Activated naive CD4-positive, alpha-beta T cell treated with anti-CD3 and anti-CD28 coated beads, Interleukin-2, amount 10 ng/mL, durations not matched to agents 7 days and 5 days (primary cell): Measurements from ENCODE around the gene KLHL28.

Experiments used
- CTCF ChIA-PET: fragments of 350-600 bp; sonication (Branson Sonifier 250); formaldehyde crosslinking; loops from one replicate; lab custom pipeline; 2021; ENCODE audit warnings: antibody characterized with exemption; lab: Charles Lee
- DNase-seq: peaks from one replicate; pipeline ENCODE4 v3.0.0-alpha.2; 2020
- H3K27ac Mint-ChIP-seq: one replicate; pipeline ENCODE4 v1.8.0; 2021; ENCODE audit warnings: mild to moderate bottlenecking, moderate library complexity, mixed read lengths
- H3K27me3 Mint-ChIP-seq: one replicate; pipeline ENCODE4 v1.8.0; 2021; ENCODE audit warnings: mild to moderate bottlenecking, mixed read lengths
- H3K36me3 Mint-ChIP-seq: one replicate; pipeline ENCODE4 v1.8.0; 2021; ENCODE audit warnings: mixed read lengths
- H3K4me1 Mint-ChIP-seq: one replicate; pipeline ENCODE4 v1.8.0; 2021; ENCODE audit warnings: mixed read lengths
- H3K4me3 Mint-ChIP-seq: one replicate; pipeline ENCODE4 v1.8.0; 2021; ENCODE audit warnings: mild to moderate bottlenecking, moderate library complexity, mixed read lengths
- H3K9me3 Mint-ChIP-seq: one replicate; pipeline ENCODE4 v1.8.0; 2021; ENCODE audit warnings: mixed read lengths

The KLHL28 gene

GRCh38 chr14:44961554-44962333 lies at the start of gene KLHL28, which contains the start of gene TOGARAM1:
TSS of gene KLHL28 (minus strand) at chr14:44961947. CDS start at chr14:44945928, 16,019 bp downstream.
TSS of gene TOGARAM1 (plus strand) at chr14:44962190. CDS start at chr14:44962422, 232 bp downstream.
- Mint-ChIP-seq H3K4me3 (no peak within 1 kb of the TSS), H3K36me3 (peaks cover 27% of the 10 kb centered on the region), H3K27me3 (no peaks in the 10 kb centered on the region), H3K4me1 (peaks cover 51% of the 10 kb centered on the region), H3K9me3 (peaks cover 20% of the 10 kb centered on the region), H3K27ac (no peak within 1 kb of the TSS)
- CTCF ChIA-PET = interaction anchor here (0.9 to 1.5 kb wide), 3 partner anchors 173 to 307 kb away, joined by 3 to 4 read pairs (median 4); partner anchors contain the start of gene MIS18BP1
- DNase-seq = peak; percentile 99

DNA sequence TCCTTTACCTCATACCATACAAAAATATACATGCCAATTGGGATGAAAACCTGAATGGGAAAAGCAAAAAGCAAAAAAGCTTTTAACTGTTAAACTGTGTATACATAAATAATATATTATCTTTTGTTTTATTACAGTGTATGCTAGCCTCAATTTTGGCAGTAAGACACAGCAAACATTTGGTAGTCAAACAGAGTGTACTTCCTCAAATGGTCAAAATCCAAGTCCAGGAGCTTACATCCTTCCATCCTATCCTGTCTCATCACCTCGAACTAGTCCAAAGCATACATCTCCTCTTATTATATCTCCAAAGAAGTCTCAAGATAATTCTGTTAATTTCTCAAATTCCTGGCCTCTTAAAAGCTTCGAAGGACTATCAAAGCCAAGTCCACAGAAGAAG lies 42.2 kb upstream of the KLHL28 start:
- H3K27me3 Mint-ChIP-seq = no peaks in the 10 kb centered on the region
- no peak for DNase-seq
- H3K4me1 Mint-ChIP-seq = no peaks in the 10 kb centered on the region
- H3K4me3 Mint-ChIP-seq = no peak overlapping the region
- no peak overlapping the region for H3K27ac Mint-ChIP-seq
- CTCF ChIA-PET = no interaction called here
- H3K36me3 Mint-ChIP-seq = peaks cover 6% of the 10 kb centered on the region
- no peaks in the 10 kb centered on the region for H3K9me3 Mint-ChIP-seq

DNA sequence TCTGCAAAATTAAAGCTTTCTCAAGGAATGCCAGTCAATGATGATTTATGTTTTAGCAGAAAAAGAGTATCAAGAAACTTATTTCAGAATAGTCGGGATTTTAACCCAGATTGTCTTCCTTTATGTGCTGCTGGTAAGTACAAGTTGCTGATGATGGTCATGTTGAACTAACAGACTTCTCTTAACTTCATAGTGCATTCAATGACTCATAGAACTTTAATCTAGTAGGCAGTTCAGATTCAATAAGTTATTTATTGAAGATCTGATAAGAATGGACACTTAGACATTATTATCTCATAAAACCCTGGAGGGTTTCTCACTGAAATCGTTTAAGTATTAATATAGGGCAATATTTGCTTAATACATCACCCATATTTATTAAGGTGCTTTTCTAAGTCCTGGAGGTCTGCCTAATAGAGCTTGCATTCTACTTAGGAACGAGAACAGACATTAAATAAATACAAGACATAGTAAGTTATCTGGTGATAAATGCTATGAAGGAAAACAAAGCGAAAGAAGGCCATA lies 34.1 kb upstream of the KLHL28 start:
- no peak for DNase-seq
- no peak overlapping the region for H3K27ac Mint-ChIP-seq
- no peaks in the 10 kb centered on the region for H3K9me3 Mint-ChIP-seq
- H3K4me3 Mint-ChIP-seq = no peak overlapping the region
- H3K27me3 Mint-ChIP-seq = no peaks in the 10 kb centered on the region
- CTCF ChIA-PET = no interaction called here
- H3K4me1 Mint-ChIP-seq = no peaks in the 10 kb centered on the region
- H3K36me3 Mint-ChIP-seq = peaks cover 11% of the 10 kb centered on the region

GRCh38 chr14:44995196-44995595 lies 33.4 kb upstream of the KLHL28 start:
- Mint-ChIP-seq H3K27ac (no peak overlapping the region), H3K4me1 (no peaks in the 10 kb centered on the region), H3K4me3 (no peak overlapping the region), H3K9me3 (no peaks in the 10 kb centered on the region), H3K36me3 (peaks cover 9% of the 10 kb centered on the region), H3K27me3 (no peaks in the 10 kb centered on the region)
- no peak for DNase-seq
- CTCF ChIA-PET = no interaction called here

- Mint-ChIP-seq H3K4me1 (no peaks in the 10 kb centered on the region), H3K27me3 (no peaks in the 10 kb centered on the region), H3K27ac (no peak overlapping the region), H3K9me3 (no peaks in the 10 kb centered on the region), H3K36me3 (peaks cover 2% of the 10 kb centered on the region), H3K4me3 (no peak overlapping the region)
- DNase-seq = no peak
- CTCF ChIA-PET = no interaction called here
These were observed 28.8 kb upstream of the KLHL28 start for GRCh38 chr14:44990533-44990932.

GRCh38 chr14:44989497-44990440 lies 28.0 kb upstream of the KLHL28 start:
- H3K4me1 Mint-ChIP-seq = no peaks in the 10 kb centered on the region
- peaks cover 2% of the 10 kb centered on the region for H3K36me3 Mint-ChIP-seq
- DNase-seq = no peak
- CTCF ChIA-PET = no interaction called here
- no peaks in the 10 kb centered on the region for H3K9me3 Mint-ChIP-seq
- H3K27me3 Mint-ChIP-seq = no peaks in the 10 kb centered on the region
- no peak overlapping the region for H3K27ac Mint-ChIP-seq
- H3K4me3 Mint-ChIP-seq = no peak overlapping the region

GRCh38 chr14:44988694-44989093 lies 26.9 kb upstream of the KLHL28 start:
- CTCF ChIA-PET = no interaction called here
- Mint-ChIP-seq H3K27me3 (no peaks in the 10 kb centered on the region), H3K4me3 (no peak overlapping the region), H3K27ac (no peak overlapping the region), H3K4me1 (no peaks in the 10 kb centered on the region), H3K9me3 (no peaks in the 10 kb centered on the region), H3K36me3 (peaks cover 2% of the 10 kb centered on the region)
- no peak for DNase-seq

GRCh38 chr14:44982594-44982993 lies 20.8 kb upstream of the KLHL28 start:
- no peaks in the 10 kb centered on the region for H3K9me3 Mint-ChIP-seq
- H3K4me3 Mint-ChIP-seq = no peak overlapping the region
- no peak overlapping the region for H3K27ac Mint-ChIP-seq
- H3K36me3 Mint-ChIP-seq = no peaks in the 10 kb centered on the region
- no peak for DNase-seq
- CTCF ChIA-PET = no interaction called here
- peaks cover 2% of the 10 kb centered on the region for H3K4me1 Mint-ChIP-seq
- H3K27me3 Mint-ChIP-seq = no peaks in the 10 kb centered on the region

DNA sequence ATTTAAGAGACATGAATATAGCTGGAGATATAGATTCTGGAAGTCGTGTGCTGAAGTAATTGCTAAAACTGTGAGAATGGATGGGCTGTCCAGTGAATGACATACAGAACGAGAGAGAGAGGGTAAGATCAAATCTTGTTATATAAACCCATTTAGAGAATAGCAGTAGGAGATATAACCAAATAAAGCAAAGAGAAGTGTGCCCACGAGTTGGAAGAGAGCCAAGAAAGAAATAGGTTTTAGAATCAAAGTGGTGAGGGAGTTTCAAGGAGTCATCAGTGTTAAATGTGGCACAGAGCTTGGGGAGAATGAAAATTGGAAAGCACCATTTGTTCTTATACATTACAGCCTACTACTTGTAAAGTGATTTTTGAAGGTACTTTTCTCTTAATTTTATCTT lies 19.5 kb upstream of the KLHL28 start:
- H3K4me3 Mint-ChIP-seq = no peak overlapping the region
- H3K4me1 Mint-ChIP-seq = peaks cover 2% of the 10 kb centered on the region
- H3K27ac Mint-ChIP-seq = no peak overlapping the region
- no peaks in the 10 kb centered on the region for H3K27me3 Mint-ChIP-seq
- H3K9me3 Mint-ChIP-seq = no peaks in the 10 kb centered on the region
- no peaks in the 10 kb centered on the region for H3K36me3 Mint-ChIP-seq
- CTCF ChIA-PET = no interaction called here
- DNase-seq = no peak

DNA sequence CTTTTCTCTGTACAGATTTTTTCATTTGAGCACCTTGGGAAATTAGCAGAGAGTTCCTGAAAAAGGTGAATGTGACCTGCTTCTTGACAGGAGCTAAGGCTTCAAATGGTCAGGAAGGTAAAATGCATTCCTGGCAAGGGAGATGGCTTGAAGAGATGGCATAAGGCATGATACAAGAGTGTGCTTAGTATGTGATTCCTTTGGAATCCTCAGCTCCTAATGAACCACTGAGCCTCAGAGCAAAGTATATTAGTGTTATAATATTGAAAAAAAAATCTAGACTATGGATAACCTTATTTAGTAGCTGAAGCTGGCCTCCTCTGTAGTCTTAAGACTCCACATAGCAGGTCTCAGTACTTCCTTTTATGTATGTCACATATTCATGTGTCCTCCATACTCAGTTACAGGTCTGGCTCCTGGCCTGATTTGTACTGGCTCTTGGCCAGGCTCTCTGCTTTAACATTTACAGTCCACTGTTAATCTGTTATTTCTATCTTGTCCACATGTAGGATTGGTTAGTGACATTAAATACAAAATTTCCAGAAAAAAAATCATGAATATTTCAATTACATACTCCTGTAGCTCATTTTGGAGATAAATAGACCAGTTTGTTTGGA lies 18.1 kb upstream of the KLHL28 start:
- no peak overlapping the region for H3K27ac Mint-ChIP-seq
- no peak overlapping the region for H3K4me3 Mint-ChIP-seq
- CTCF ChIA-PET = no interaction called here

DNA sequence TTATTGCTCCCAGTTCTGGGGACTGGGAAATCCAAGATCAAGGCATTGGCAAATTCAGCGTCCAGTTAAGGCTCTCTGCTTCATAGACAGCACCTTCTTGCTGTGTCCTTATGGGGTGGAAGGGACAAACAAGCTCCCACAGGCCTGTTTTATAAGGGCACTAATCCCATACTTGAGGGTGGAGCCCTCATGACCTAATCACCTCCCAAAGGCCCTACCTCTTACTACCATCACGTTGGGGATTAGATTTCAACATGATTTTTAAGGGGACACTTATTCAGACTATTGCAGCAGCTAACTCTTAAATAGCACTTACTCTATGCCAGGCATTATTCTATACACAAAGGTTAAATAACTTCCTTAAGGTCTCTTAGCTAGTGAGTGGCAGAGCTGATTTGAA lies 17.5 kb upstream of the KLHL28 start:
- no peak for DNase-seq
- Mint-ChIP-seq H3K9me3 (no peaks in the 10 kb centered on the region), H3K27me3 (no peaks in the 10 kb centered on the region), H3K27ac (no peak overlapping the region), H3K4me1 (peaks cover 2% of the 10 kb centered on the region), H3K36me3 (no peaks in the 10 kb centered on the region), H3K4me3 (no peak overlapping the region)
- CTCF ChIA-PET = no interaction called here

More for the DNA sequence above, 18.1 kb upstream of the KLHL28 start:
- Mint-ChIP-seq H3K4me1 (peaks cover 2% of the 10 kb centered on the region), H3K36me3 (no peaks in the 10 kb centered on the region), H3K9me3 (no peaks in the 10 kb centered on the region), H3K27me3 (no peaks in the 10 kb centered on the region)
- no peak for DNase-seq

- Mint-ChIP-seq H3K9me3 (peaks cover 20% of the 10 kb centered on the region), H3K4me1 (peaks cover 43% of the 10 kb centered on the region), H3K36me3 (peaks cover 41% of the 10 kb centered on the region), H3K27me3 (no peaks in the 10 kb centered on the region), H3K4me3 (no peak overlapping the region), H3K27ac (no peak overlapping the region)
- CTCF ChIA-PET = no interaction called here
- no peak for DNase-seq
These were observed 9.7 kb upstream of the KLHL28 start for GRCh38 chr14:44971459-44971858.

DNA sequence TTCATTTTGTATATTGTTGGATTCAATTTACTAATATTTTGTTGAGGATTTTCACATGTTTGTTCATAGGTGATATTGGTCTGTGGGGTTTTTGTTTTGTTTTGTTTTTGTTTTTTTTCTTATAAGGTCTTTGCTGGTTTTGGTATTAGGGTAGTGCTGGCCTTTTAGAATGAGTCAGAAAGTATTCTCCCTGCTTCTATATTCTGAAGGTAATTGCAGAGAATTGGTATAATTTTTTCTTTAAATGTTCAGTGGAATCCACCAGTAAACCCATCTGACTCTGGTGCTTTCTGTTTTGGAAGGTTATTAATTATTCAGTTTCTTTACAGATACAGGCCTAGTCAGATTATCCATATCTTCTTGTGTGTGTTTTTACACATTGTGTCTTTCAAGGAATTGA lies 9.2 kb upstream of the KLHL28 start:
- Mint-ChIP-seq H3K4me3 (no peak overlapping the region), H3K27me3 (no peaks in the 10 kb centered on the region), H3K27ac (no peak overlapping the region), H3K9me3 (peaks cover 20% of the 10 kb centered on the region), H3K36me3 (peaks cover 41% of the 10 kb centered on the region), H3K4me1 (peaks cover 43% of the 10 kb centered on the region)
- CTCF ChIA-PET = no interaction called here
- no peak for DNase-seq

- Mint-ChIP-seq H3K4me3 (no peak overlapping the region), H3K27ac (no peak overlapping the region), H3K9me3 (peaks cover 34% of the 10 kb centered on the region), H3K36me3 (peaks cover 56% of the 10 kb centered on the region), H3K4me1 (peaks cover 60% of the 10 kb centered on the region), H3K27me3 (no peaks in the 10 kb centered on the region)
- CTCF ChIA-PET = no interaction called here
- DNase-seq = no peak
These were observed 7.0 kb upstream of the KLHL28 start for GRCh38 chr14:44968714-44969113.
